Cardiac muscle cell (in vitro differentiated cells and primary cell): ENCODE measurements around the gene CYS1. TPM values are rescaled to one million over a fixed set of nuclear protein-coding genes. Genes with fewer than 3 reads are reported as not detected.

ENCODE experiments used
- DNase-seq, 2 donors: peaks; one replicate each; pipeline versions ENCODE4 v3.0.0 to v3.0.0-alpha.2; 2010 to 2017; ENCODE audit warnings: low read depth in 1 of 2, low spot score in 1 of 2
- H3K27ac ChIP-seq: fragments of 200-600 bp; sonication (generic); 2 replicates; pipeline ENCODE4 v1.5.1; 2016
- H3K27me3 ChIP-seq: fragments of 200-600 bp; sonication (generic); 2 replicates; pipeline ENCODE4 v1.6.0; 2016; ENCODE audit warnings: control low read depth
- H3K36me3 ChIP-seq: fragments of 200-600 bp; sonication (generic); 2 replicates; pipeline ENCODE4 v1.5.1; 2016; ENCODE audit warnings: control low read depth
- H3K4me1 ChIP-seq: fragments of 200-600 bp; sonication (generic); 2 replicates; pipeline ENCODE4 v1.8.1; 2017; ENCODE audit warnings: low read depth, mild to moderate bottlenecking, mixed run types
- H3K4me3 ChIP-seq: fragments of 200-600 bp; sonication (generic); 2 replicates; pipeline ENCODE4 v1.5.1; 2016; ENCODE audit warnings: mild to moderate bottlenecking
- H3K9me3 ChIP-seq: fragments of 200-600 bp; sonication (generic); 2 replicates; pipeline ENCODE4 v1.5.1; 2017; ENCODE audit warnings: low read depth, mild to moderate bottlenecking, control low read depth
- CTCF ChIP-seq: IDR thresholded peaks from 2 replicates; pipeline ENCODE4 v1.5.1; 2012; ENCODE audit warnings: low read depth, mild to moderate bottlenecking, low read length
- polyA plus RNA-seq: library from polyadenylated mRNA; unstranded; fragments of >200 nt; fragmentation: Nextera tagmentation; extraction: Ambion mirVana; gene quantifications from 2 replicates; pipeline ENCODE4 v1.2.1, GENCODE V29; 2016
- total RNA-seq: library from RNA; depleted of rRNA; stranded (reverse); fragments of >200 nt; gene quantifications from 2 replicates; pipeline ENCODE4 v1.2.3, GENCODE V29; 2016

Gene CYS1
- total and polyA plus RNA-seq, 2 experiments from 2014 or later = 0.89 to 1.1 TPM

- Histone ChIP-seq H3K9me3 (no peaks in the 10 kb centered on the region), H3K36me3 (no peaks in the 10 kb centered on the region), H3K27me3 (no peaks in the 10 kb centered on the region), H3K4me3 (no peak overlapping the region), H3K4me1 (no peaks in the 10 kb centered on the region), H3K27ac (no peak overlapping the region)
- DNase-seq = no peak
- no peak for TF ChIP-seq CTCF
Observed at GRCh38 chr2:10030311-10030736, 49.9 kb downstream of the CYS1 start.

- no peaks in the 10 kb centered on the region for H3K36me3 ChIP-seq
- no peak overlapping the region for H3K27ac ChIP-seq
- H3K27me3 ChIP-seq = no peaks in the 10 kb centered on the region
- no peak overlapping the region for H3K4me3 ChIP-seq
- no peaks in the 10 kb centered on the region for H3K4me1 ChIP-seq
- no peaks in the 10 kb centered on the region for H3K9me3 ChIP-seq
- TF ChIP-seq CTCF = no peak
- no peak for DNase-seq
Observed at GRCh38 chr2:10029875-10030223, 50.4 kb downstream of the CYS1 start.

GRCh38 chr2:10028988-10029874 lies 51.0 kb downstream of the CYS1 start:
- Histone ChIP-seq H3K27ac (no peak overlapping the region), H3K4me1 (no peaks in the 10 kb centered on the region), H3K36me3 (no peaks in the 10 kb centered on the region), H3K4me3 (no peak overlapping the region), H3K27me3 (no peaks in the 10 kb centered on the region), H3K9me3 (no peaks in the 10 kb centered on the region)
- peak in 1 of 2 donors; percentile 55 for DNase-seq
- TF ChIP-seq CTCF = no peak

- peak in 1 of 2 donors; percentile 12 for DNase-seq
Observed at GRCh38 chr2:10028407-10028987, 51.7 kb downstream of the CYS1 start.

More at GRCh38 chr2:10028407-10028987, 51.7 kb downstream of the CYS1 start:
- Histone ChIP-seq H3K9me3 (no peaks in the 10 kb centered on the region), H3K4me1 (no peaks in the 10 kb centered on the region), H3K4me3 (no peak overlapping the region), H3K27ac (no peak overlapping the region), H3K27me3 (no peaks in the 10 kb centered on the region), H3K36me3 (no peaks in the 10 kb centered on the region)
- peak; percentile 7 for TF ChIP-seq CTCF
